T-helper 1 cell treated with Interleukin-12 subunit alpha and Interleukin-12 subunit beta and Interleukin-4 antibody, amounts not matched to agents 30 ng/mL and 1 ng/mL, for 36 hours (primary cell): ENCODE results near the gene SV2C. TPM values are rescaled to one million over a fixed set of nuclear protein-coding genes. Genes with fewer than 3 reads are reported as not detected.

ENCODE experiments used
- intact Hi-C: fragments of 100-400 bp; cut with micrococcal nuclease; formaldehyde crosslinking; loops from one replicate; pipeline ENCODE4 v1.15.1; 2024
- total RNA-seq: library from RNA; stranded (reverse); gene quantifications from 2 replicates; pipeline ENCODE4 v1.2.3, GENCODE V29; 2022

Gene SV2C
- total RNA-seq, 1 donor from 2014 or later, result 0.07 TPM

GRCh38 chr5:76091351-76091750, 8.2 kb downstream of the SV2C start:
- intact Hi-C loops, result no loop called here

GRCh38 chr5:76099286-76099702, 16.1 kb downstream of the SV2C start:
- intact Hi-C loops, result loop anchor here (5.0 kb wide), 2 partner anchors 382 to 448 kb away; partner anchors contain the start of gene POC5

- intact Hi-C loops, result loop anchor here (5.0 kb wide), 2 partner anchors 382 to 448 kb away; partner anchors contain the start of gene POC5
Measured at GRCh38 chr5:76099756-76100155, 16.6 kb downstream of the SV2C start.

- intact Hi-C loops, result no loop called here
Measured at GRCh38 chr5:76104027-76104426, 20.8 kb downstream of the SV2C start.

GRCh38 chr5:76106149-76106548, 23.0 kb downstream of the SV2C start:
- intact Hi-C loops, result no loop called here

GRCh38 chr5:76111477-76112174, 28.4 kb downstream of the SV2C start:
- intact Hi-C loops, result no loop called here

- intact Hi-C loops, result no loop called here
Measured at GRCh38 chr5:76113103-76113502, 29.9 kb downstream of the SV2C start.

- intact Hi-C loops, result no loop called here
Measured at GRCh38 chr5:76114179-76114851, 31.1 kb downstream of the SV2C start.

GRCh38 chr5:76125346-76125745, 42.2 kb downstream of the SV2C start:
- intact Hi-C loops, result no loop called here

- intact Hi-C loops, result no loop called here
Measured at GRCh38 chr5:76125888-76126287, 42.7 kb downstream of the SV2C start.

- intact Hi-C loops, result no loop called here
Measured at GRCh38 chr5:76134003-76134402, 50.8 kb downstream of the SV2C start.

GRCh38 chr5:76134646-76135045, 51.5 kb downstream of the SV2C start:
- intact Hi-C loops, result no loop called here

GRCh38 chr5:76137887-76138542, 54.8 kb downstream of the SV2C start:
- intact Hi-C loops, result no loop called here

GRCh38 chr5:76143884-76144283, 60.7 kb downstream of the SV2C start:
- intact Hi-C loops, result no loop called here

GRCh38 chr5:76144513-76145274, 61.5 kb downstream of the SV2C start:
- intact Hi-C loops, result no loop called here

- intact Hi-C loops, result loop anchor here (1.0 kb wide), 1 partner anchor 110 kb away; no protein-coding TSS in a partner anchor
Measured at GRCh38 chr5:76145945-76146344, 62.8 kb downstream of the SV2C start.

- intact Hi-C loops, result no loop called here
Measured at GRCh38 chr5:76149636-76150035, 66.5 kb downstream of the SV2C start.

GRCh38 chr5:76152161-76152560, 69.0 kb downstream of the SV2C start:
- intact Hi-C loops, result no loop called here

GRCh38 chr5:76152700-76153099, 69.5 kb downstream of the SV2C start:
- intact Hi-C loops, result no loop called here

- intact Hi-C loops, result no loop called here
Measured at GRCh38 chr5:76153271-76153670, 70.1 kb downstream of the SV2C start.

GRCh38 chr5:76154009-76154690, 71.0 kb downstream of the SV2C start:
- intact Hi-C loops, result no loop called here
